Measurements from ENCODE around the gene DOP1B.
A peak's percentile ranks its signal among the peaks of the same experiment; 100 is the strongest.

Gene DOP1B

DNA sequence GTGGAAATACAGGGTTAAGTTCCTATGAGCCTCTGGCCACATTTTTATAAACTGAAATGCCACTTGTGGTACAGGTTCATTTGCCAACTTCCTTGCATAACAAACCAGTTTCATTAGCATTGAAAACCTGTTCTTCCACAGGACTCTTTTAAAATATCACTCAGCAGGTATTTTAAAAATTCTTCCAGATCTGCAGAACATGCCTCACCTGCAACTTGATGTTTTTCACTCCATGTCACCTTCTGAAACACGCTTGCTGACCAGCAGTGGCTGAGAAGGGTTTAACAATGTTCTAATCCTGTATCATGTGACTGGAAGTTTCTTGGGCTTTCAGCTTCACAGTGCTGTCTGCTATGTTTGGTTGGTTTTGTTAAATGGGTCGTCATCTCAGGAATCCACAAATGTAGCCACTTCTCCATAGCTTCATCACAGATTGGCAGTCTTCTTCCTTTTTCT lies 39.3 kb upstream of the DOP1B start:
- DNase-seq (ENCODE audit: low spot score), result no peak
- TF ChIP-seq, protein P1, sequence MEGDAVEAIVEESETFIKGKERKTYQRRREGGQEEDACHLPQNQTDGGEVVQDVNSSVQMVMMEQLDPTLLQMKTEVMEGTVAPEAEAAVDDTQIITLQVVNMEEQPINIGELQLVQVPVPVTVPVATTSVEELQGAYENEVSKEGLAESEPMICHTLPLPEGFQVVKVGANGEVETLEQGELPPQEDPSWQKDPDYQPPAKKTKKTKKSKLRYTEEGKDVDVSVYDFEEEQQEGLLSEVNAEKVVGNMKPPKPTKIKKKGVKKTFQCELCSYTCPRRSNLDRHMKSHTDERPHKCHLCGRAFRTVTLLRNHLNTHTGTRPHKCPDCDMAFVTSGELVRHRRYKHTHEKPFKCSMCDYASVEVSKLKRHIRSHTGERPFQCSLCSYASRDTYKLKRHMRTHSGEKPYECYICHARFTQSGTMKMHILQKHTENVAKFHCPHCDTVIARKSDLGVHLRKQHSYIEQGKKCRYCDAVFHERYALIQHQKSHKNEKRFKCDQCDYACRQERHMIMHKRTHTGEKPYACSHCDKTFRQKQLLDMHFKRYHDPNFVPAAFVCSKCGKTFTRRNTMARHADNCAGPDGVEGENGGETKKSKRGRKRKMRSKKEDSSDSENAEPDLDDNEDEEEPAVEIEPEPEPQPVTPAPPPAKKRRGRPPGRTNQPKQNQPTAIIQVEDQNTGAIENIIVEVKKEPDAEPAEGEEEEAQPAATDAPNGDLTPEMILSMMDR (IDR thresholded peaks at IDR 0.05), result no peak
- Histone ChIP-seq H3K27ac (no peak overlapping the region), H3K4me3 (no peak overlapping the region)

DNA sequence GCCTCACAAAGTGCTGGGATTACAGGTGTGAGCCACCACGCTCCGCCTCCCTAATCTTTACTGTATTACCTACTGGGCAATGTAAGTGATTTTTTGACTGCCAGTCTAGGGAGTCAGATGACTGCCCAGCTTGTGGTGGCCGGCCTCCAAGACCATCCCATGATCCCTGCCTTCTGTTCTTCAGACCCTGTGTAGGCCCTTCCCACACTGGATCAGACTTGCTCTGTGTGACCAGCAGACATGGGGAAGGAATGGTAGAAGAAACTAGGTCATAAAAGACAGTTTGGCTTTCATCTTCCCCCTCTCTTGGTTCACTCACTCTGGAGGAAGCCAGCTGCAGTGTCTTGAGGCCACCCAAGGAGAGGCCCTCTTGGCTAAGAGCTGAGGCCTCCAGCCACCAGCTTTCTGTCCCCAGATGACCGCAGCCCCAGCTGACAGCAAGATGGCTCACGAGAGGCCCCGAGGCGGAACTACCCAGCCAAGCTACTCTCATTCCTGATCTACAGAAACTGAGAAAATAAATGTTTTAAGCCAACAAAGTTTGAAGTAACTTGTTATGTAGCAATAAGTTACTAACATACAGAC lies 36.2 kb upstream of the DOP1B start:
- H3K4me3 ChIP-seq, result no peak overlapping the region
- no peak overlapping the region for H3K27ac ChIP-seq
- no peak for DNase-seq (ENCODE audit: low spot score)
- TF ChIP-seq, protein P1 (IDR thresholded peaks at IDR 0.05), result no peak

DNA sequence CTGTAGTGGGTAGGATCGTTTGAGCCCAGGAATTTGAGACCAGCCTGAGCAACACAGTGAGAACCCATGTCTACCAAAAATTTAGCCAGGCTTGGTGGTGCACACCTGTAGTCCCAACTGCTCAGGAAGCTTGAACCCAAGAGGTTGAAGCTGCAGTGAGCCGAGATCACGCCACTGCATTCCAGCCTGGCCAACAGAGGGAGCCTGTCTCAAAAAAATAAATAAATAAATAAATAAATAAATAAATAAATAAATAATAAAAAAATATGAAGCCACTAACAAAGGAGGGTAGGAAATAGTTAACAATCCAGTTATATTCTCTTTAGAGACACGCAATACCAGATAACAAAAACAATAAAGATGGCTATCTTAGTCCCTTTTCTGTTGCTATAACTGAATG lies 33.6 kb upstream of the DOP1B start:
- DNase-seq (ENCODE audit: low spot score), result no peak
- TF ChIP-seq, protein P1 (IDR thresholded peaks at IDR 0.05), result peak; percentile 23
- Histone ChIP-seq H3K4me3 (no peak overlapping the region), H3K27ac (no peak overlapping the region)

DNA sequence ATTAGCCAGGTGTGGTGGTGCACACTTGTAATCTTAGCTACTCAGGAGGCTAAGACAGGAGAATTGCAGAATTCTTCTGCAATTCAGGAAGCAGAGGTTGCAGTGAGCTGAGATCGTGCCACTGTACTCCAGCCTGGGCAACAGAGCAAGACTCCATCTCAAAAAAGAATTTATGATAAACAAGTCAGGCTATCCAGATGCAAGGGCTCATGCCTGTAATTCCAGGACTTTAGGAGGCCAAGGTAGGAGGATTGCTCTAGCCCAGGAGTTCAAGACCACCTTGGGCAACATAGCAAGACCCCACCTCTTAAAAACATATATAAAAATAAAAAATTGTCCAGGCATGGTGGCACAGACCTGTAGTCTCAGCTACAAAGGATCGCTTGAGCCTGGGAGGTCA lies 32.2 kb upstream of the DOP1B start:
- no peak for DNase-seq (ENCODE audit: low spot score)
- TF ChIP-seq, protein P1 (IDR thresholded peaks at IDR 0.05), result no peak
- H3K27ac ChIP-seq, result no peak overlapping the region
- no peak overlapping the region for H3K4me3 ChIP-seq

DNA sequence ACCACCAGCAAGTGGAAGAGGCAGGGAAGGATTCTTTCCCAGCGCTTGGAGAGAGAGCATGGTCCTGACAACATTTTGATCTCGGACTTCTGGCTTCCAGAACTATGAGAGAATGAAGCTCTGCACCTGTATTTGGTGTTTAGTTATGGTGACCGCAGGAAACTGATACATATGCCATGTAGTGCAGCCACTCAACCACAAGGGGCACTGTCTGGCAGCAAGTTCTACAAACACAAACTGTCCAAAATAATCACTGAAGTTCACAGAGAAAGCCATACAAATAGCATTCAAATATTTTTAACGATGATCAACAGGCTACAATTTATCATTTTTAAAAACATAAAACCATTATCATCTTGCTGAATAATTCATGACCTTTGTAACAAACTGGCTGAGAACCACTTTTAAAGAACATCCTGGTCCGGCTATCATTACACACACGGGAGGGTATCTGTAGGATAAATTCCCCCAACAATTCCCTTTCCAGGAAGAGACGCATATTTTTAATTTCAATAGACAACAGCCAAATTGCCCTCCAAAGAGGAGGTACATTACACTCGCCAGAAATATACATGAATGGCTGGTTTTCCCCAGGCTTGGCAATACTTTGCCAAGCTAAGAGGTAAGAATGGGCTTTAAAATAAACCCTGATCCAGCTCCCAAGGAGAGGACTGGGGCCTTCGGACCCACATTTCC lies 31.0 kb upstream of the DOP1B start:
- TF ChIP-seq, protein P1 (IDR thresholded peaks at IDR 0.05), result peak; percentile 90
- Histone ChIP-seq H3K4me3 (no peak overlapping the region), H3K27ac (no peak overlapping the region)
- DNase-seq (ENCODE audit: low spot score), result no peak

DNA sequence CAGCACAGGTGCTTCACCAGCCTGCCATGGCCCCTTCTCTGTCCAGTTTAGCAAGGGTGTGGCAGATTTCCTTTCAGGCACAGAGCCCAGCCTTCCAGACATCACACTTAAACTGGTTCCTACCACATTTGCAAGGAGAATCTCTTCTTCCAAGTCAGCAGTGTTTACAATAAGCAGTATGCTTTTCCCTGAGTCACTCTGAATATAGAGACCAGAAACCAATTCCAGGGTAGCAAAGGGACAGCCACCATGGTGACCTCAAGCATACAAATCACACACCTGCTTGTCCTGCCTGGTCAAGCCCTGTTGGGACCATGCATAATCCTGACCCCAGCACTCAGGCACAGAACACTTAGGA lies 30.4 kb upstream of the DOP1B start:
- Histone ChIP-seq H3K27ac (no peak overlapping the region), H3K4me3 (no peak overlapping the region)
- no peak for DNase-seq (ENCODE audit: low spot score)
- TF ChIP-seq, protein P1 (IDR thresholded peaks at IDR 0.05), result no peak

DNA sequence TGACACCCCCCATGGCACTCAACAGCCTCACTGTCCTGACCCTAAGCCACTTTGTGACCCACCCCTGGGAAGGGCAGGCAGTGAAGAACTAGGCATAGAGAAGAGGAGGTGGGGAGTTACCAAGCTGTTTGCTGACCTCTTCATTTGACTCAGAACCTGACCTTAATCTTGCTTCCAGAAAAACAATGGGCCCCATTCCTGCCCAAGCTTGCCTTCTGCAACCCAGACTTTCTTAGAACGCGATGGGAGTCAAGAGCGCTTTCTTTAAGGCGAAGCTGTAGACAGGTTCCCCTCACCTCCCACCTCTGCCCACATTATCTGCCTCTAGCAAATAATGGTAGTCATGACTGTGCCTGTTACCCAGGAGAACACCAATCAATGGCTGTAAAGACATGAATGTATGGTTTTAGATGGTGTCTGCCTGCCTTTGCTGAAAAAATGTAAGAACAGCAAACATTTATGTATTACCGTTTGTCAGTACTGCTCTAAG lies 30.0 kb upstream of the DOP1B start:
- DNase-seq (ENCODE audit: low spot score), result no peak
- H3K4me3 ChIP-seq, result no peak overlapping the region
- TF ChIP-seq, protein P1 (IDR thresholded peaks at IDR 0.05), result no peak
- no peak overlapping the region for H3K27ac ChIP-seq
